Measurements from ENCODE around the gene SP8. TPM values are rescaled to one million over a fixed set of nuclear protein-coding genes. Genes with fewer than 3 reads are reported as not detected.

SP8 gene
- total RNA-seq, 1 experiment from 2014 or later = 63.6 TPM

DNA sequence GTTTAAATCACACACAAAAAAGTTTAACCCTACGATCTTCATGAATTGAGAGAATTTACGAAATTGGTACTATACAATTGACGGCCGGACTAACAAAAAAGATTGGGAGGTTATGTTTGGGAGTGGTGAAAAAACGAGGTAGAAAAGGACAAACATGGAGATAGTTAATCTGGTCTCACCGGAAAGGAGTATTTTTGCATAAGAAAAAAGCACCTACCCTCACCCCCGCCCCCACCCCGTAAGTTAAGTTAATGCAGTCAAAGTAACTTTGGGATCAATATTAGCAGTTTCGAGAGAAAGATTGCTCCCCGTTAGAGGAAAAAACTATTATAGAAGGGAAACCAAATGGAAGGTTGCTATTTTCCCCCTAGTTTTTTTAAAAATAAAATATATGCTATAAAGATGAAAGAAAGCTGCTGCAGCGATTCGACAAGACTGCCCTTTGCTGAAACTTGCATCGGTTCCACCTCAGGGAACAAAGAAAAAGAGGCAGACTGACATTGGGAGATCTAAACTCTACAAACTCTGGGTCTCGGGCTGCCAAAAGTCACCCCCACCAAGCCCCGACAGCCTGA, 3.5 kb downstream of the SP8 start:
- no peak for DNase-seq (ENCODE audit: low spot score)
- TF ChIP-seq IRF2 (CRISPR knock-in tag; IDR thresholded peaks at IDR 0.05; ENCODE audit: borderline replicate concordance, low read depth) = no peak
- no peak for TF ChIP-seq SOX15 (CRISPR knock-in tag; IDR thresholded peaks at IDR 0.05)
- no peak for TF ChIP-seq MXD4 (CRISPR knock-in tag; IDR thresholded peaks at IDR 0.05; ENCODE audit: borderline replicate concordance)
- TF ChIP-seq, protein P1, sequence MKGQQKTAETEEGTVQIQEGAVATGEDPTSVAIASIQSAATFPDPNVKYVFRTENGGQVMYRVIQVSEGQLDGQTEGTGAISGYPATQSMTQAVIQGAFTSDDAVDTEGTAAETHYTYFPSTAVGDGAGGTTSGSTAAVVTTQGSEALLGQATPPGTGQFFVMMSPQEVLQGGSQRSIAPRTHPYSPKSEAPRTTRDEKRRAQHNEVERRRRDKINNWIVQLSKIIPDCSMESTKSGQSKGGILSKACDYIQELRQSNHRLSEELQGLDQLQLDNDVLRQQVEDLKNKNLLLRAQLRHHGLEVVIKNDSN (CRISPR knock-in tag; IDR thresholded peaks at IDR 0.05) = no peak
- no peak for TF ChIP-seq NFYB (CRISPR knock-in tag; conservative IDR thresholded peaks at IDR 0.05; ENCODE audit: low read depth)
- no peak for TF ChIP-seq FOXJ3 (CRISPR knock-in tag; IDR thresholded peaks at IDR 0.05; ENCODE audit: borderline replicate concordance)
- no peak for TF ChIP-seq ZNF425 (CRISPR knock-in tag; conservative IDR thresholded peaks at IDR 0.05)
- no peak for TF ChIP-seq FOXP1 (CRISPR knock-in tag; IDR thresholded peaks at IDR 0.05; ENCODE audit: borderline replicate concordance)
- TF ChIP-seq TEAD1 (CRISPR knock-in tag; IDR thresholded peaks at IDR 0.05) = no peak
- TF ChIP-seq RELA (CRISPR knock-in tag; IDR thresholded peaks at IDR 0.05; ENCODE audit: borderline replicate concordance) = no peak
- TF ChIP-seq SP1 (CRISPR knock-in tag; conservative IDR thresholded peaks at IDR 0.05) = no peak
- TF ChIP-seq TEAD4 (CRISPR knock-in tag; IDR thresholded peaks at IDR 0.05) = no peak
- peak overlapping the region; percentile 83 for H3K4me3 Mint-ChIP-seq
- no peaks in the 10 kb centered on the region for H3K9me3 Mint-ChIP-seq
- H3K4me1 Mint-ChIP-seq = peaks cover 53% of the 10 kb centered on the region
- ChIA-PET POLR2A (no interaction called here), CTCF (no interaction called here)
- ATAC-seq = no peak
- peak overlapping the region; percentile 99 for H3K27ac Mint-ChIP-seq
- peaks cover 27% of the 10 kb centered on the region for H3K27me3 Mint-ChIP-seq (ENCODE audit: low read depth)
- H3K36me3 Mint-ChIP-seq = peaks cover 11% of the 10 kb centered on the region

GRCh38 chr7:20779041-20779440, 7.6 kb downstream of the SP8 start:
- peaks cover 25% of the 10 kb centered on the region for H3K27me3 Mint-ChIP-seq (ENCODE audit: low read depth)
- POLR2A ChIA-PET = interaction anchor here (0.6 to 1.2 kb wide), 2 partner anchors 56 to 1312 kb away, joined by 3 to 10 read pairs; no protein-coding TSS in a partner anchor
- CTCF ChIA-PET = interaction anchor here (0.7 to 4.5 kb wide), 8 partner anchors 12 to 989 kb away, joined by 3 to 74 read pairs (median 4); no protein-coding TSS in a partner anchor
- H3K4me3 Mint-ChIP-seq = peak overlapping the region; percentile 69
- H3K4me1 Mint-ChIP-seq = peaks cover 77% of the 10 kb centered on the region
- no peaks in the 10 kb centered on the region for H3K9me3 Mint-ChIP-seq
- peaks cover 11% of the 10 kb centered on the region for H3K36me3 Mint-ChIP-seq
- H3K27ac Mint-ChIP-seq = peak overlapping the region; percentile 83
- ATAC-seq = no peak
- DNase-seq (ENCODE audit: low spot score) = no peak
- TF ChIP-seq SP1 (CRISPR knock-in tag; conservative IDR thresholded peaks at IDR 0.05) = no peak
- TF ChIP-seq SMAD4 (CRISPR knock-in tag; IDR thresholded peaks at IDR 0.05) = no peak

DNA sequence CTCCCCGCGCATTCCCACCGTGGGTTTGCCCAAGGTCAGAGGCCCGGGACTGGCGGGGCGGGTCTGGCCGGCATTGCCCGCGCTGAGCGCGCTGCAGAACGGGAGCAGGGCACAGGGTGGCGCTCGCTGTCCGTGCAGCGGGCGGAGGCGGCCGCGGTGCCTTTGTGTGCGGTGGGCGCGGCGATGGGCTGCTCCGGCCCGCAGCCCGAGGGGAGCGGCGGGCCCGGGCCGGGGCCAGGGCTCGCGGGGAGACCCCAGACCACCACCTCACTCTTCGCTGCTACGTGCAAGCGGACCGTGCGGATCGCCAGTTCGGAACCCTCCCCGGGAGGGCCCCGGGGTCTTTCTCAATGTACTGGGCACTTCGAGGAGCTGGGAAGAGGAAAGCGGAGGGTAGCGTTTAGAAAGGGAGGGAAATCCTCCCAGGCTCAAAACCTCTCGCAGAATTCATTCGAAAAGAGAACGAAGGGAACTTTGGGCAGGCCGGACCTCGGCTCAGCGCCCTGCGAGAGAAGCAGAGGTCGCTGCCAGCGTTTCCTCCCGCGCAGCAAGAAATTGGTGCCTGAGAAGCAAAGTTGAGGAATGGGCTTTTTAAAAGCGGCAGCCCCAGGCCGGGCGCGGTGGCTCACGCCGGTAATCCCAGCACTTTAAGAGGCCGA, 8.5 kb downstream of the SP8 start:
- Mint-ChIP-seq H3K4me3 (peak overlapping the region; percentile 77), H3K36me3 (peaks cover 7% of the 10 kb centered on the region; the same call in 1 of the 2 replicates), H3K27me3 (ENCODE audit: low read depth) (peaks cover 21% of the 10 kb centered on the region), H3K4me1 (peaks cover 79% of the 10 kb centered on the region), H3K9me3 (no peaks in the 10 kb centered on the region), H3K27ac (peak overlapping the region; percentile 79)
- DNase-seq (ENCODE audit: low spot score) = peak; percentile 86
- POLR2A ChIA-PET = interaction anchor here (1.2 kb wide), 1 partner anchor 57 kb away, joined by 10 read pairs; no protein-coding TSS in a partner anchor
- CTCF ChIA-PET = interaction anchor here (0.6 to 4.5 kb wide), 12 partner anchors 8 to 990 kb away, joined by 3 to 74 read pairs (median 5); partner anchors contain the start of gene SP8
- peak; percentile 86 for ATAC-seq
- TF ChIP-seq CBFB (CRISPR knock-in tag; IDR thresholded peaks at IDR 0.05; ENCODE audit: low read depth) (no peak; the same call in 1 of the 2 replicates), CREM (CRISPR knock-in tag; IDR thresholded peaks at IDR 0.05) (peak; percentile 54), GABPB1 (CRISPR knock-in tag; IDR thresholded peaks at IDR 0.05) (no peak), ESRRA (CRISPR knock-in tag; IDR thresholded peaks at IDR 0.05; ENCODE audit: borderline replicate concordance) (0 out of 2 replicates have a peak, but pooled peaks have one; percentile 31), ZSCAN18 (CRISPR knock-in tag; IDR thresholded peaks at IDR 0.05) (no peak), ETV6 (CRISPR knock-in tag; IDR thresholded peaks at IDR 0.05) (no peak), ATF2 (CRISPR knock-in tag; IDR thresholded peaks at IDR 0.05; ENCODE audit: borderline replicate concordance, low read depth) (no peak), NR2C2 (CRISPR knock-in tag; IDR thresholded peaks at IDR 0.05) (no peak), MXD4 (CRISPR knock-in tag; IDR thresholded peaks at IDR 0.05; ENCODE audit: borderline replicate concordance) (no peak)
- TF ChIP-seq, protein P2, sequence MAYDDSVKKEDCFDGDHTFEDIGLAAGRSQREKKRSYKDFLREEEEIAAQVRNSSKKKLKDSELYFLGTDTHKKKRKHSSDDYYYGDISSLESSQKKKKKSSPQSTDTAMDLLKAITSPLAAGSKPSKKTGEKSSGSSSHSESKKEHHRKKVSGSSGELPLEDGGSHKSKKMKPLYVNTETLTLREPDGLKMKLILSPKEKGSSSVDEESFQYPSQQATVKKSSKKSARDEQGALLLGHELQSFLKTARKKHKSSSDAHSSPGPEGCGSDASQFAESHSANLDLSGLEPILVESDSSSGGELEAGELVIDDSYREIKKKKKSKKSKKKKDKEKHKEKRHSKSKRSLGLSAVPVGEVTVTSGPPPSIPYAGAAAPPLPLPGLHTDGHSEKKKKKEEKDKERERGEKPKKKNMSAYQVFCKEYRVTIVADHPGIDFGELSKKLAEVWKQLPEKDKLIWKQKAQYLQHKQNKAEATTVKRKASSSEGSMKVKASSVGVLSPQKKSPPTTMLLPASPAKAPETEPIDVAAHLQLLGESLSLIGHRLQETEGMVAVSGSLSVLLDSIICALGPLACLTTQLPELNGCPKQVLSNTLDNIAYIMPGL (CRISPR knock-in tag; IDR thresholded peaks at IDR 0.05) = peak; percentile 94

Measured in WTC11 (cell line).